Lower leg skin (tissue), 4 donors: ENCODE measurements around the gene HMGN1. TPM values are rescaled to one million over a fixed set of nuclear protein-coding genes. Genes with fewer than 3 reads are reported as not detected.

Experiments
- DNase-seq, 2 donors: peaks; one replicate each; pipeline ENCODE4 v3.0.0-alpha.2; 2019; ENCODE audit warnings: low spot score in 2 of 2
- H3K4me3 ChIP-seq: fragments of 200-600 bp; sonication (generic); 2 replicates; pipeline ENCODE4 v1.5.1; 2017; ENCODE audit warnings: mild to moderate bottlenecking, low read depth; ENCODE audit not compliant: poor library complexity, severe bottlenecking
- POLR2A ChIP-seq, 2 donors: fragments of 450-650 bp; IDR thresholded peaks; one replicate each; pipeline ENCODE4 v1.6.1; 2016 to 2017; ENCODE audit warnings: antibody characterized with exemption in 2 of 2, mild to moderate bottlenecking in 1 of 2, moderate library complexity in 1 of 2
- WGBS, 2 donors: methylation state at CpG; one replicate each; pipeline ENCODE4 v1.1.5; 2018; 5-methylcytosine and 5-hydroxymethylcytosine counted together
- intact Hi-C: fragments of 100-400 bp; cut with DNase I; formaldehyde crosslinking; loops from one replicate; pipeline ENCODE4 v1.15.0; 2023; ENCODE audit warnings: low total_unique reads
- total RNA-seq, 4 donors: library from RNA; depleted of rRNA; stranded (reverse); fragments of >200 nt; gene quantifications; one replicate each; pipeline ENCODE4 v1.1.0, GENCODE V29; 2016
- TF ChIP-seq, protein P1 (sequence below), 3 donors: fragments of 450-650 bp; IDR thresholded peaks; one replicate each; pipeline ENCODE4 v1.5.1; 2016; ENCODE audit warnings: antibody characterized with exemption in 3 of 3, mild to moderate bottlenecking in 3 of 3, moderate library complexity in 2 of 3

Gene HMGN1
- total RNA-seq, 4 donors from 2014 or later, result 103 to 126 (median 111) TPM

DNA sequence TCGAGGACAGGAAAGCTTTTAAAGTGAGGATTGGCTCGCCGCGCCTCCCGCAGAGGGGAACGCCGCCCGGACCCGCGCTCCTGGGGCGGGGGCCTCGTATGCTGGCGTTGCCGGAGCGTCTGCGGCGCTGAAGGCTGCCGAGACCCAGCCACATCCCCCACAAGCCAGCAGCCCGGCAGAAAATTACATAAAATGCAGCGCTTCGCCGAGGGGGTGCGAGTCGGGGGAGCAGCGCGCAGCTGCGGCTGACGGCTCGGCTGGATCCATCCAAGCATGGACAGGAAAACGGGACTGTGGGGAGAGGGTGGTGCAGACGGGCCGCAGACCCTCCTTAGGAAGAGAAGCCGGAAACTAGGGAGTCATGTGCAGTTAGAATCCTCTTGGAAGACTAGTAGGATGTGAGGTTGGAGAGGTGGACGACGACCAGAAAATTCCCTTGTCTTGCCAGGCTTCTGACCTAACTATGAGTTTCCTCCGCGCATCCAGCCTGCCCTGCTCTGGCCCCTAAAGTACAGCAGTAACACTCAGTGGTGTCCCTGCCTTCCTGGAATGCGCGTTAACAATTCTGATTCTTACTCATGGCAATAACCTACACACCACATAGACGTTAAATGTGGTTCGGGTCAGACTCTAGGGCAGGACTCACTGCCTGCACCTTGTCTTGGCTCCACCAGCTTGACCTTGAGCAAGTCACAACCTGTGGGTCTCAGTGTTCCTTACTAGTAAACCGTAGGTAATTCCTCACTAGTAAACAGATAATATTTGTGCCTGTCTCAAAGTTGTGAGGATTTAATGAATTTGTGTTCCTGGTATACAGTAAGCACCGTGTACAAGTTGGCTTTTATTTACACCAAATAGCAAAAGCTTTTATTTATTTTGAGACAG, 34.5 kb downstream of the HMGN1 start:
- intact Hi-C loops, result loop anchor here (5.0 kb wide), 1 partner anchor 73 kb away; no protein-coding TSS in a partner anchor
- peak; percentile 31 to 87 for DNase-seq
- TF ChIP-seq, protein P1, sequence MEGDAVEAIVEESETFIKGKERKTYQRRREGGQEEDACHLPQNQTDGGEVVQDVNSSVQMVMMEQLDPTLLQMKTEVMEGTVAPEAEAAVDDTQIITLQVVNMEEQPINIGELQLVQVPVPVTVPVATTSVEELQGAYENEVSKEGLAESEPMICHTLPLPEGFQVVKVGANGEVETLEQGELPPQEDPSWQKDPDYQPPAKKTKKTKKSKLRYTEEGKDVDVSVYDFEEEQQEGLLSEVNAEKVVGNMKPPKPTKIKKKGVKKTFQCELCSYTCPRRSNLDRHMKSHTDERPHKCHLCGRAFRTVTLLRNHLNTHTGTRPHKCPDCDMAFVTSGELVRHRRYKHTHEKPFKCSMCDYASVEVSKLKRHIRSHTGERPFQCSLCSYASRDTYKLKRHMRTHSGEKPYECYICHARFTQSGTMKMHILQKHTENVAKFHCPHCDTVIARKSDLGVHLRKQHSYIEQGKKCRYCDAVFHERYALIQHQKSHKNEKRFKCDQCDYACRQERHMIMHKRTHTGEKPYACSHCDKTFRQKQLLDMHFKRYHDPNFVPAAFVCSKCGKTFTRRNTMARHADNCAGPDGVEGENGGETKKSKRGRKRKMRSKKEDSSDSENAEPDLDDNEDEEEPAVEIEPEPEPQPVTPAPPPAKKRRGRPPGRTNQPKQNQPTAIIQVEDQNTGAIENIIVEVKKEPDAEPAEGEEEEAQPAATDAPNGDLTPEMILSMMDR (IDR thresholded peaks at IDR 0.05), result no peak
- TF ChIP-seq POLR2A (IDR thresholded peaks at IDR 0.05), result no peak
- WGBS, 2 donors, result 2 to 3% methylated on average over 34 to 43 of the region's 43 CpGs
- H3K4me3 ChIP-seq, result peak overlapping the region; percentile 87

DNA sequence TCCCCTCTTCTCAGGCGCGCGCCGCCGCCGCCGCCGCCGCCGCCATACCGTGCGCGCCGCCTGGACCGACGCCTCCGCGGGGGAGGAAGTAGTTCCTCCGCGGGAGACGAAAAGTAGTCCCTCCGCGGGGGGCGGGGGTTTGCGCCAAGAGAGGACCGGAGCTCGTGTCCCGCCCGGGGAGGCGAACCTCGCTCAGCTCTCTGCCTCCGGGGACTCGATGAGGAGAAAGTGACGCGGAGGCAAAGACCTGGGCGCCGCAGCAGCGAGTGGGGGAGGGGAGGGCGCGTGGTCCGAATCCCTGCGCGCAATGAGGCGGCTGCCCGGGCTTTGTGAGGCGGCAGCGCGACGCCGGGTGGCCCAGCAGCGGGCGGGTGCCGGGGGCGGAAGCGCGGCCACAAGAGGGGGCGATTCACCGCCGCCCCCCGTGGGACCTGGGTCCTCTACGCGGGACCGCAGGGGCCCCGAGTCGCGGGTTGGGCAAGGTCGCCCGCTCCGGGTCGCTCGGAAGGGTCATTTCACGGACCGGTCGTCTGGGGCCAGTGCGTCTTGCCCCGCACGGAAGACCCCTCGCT, 35.2 kb downstream of the HMGN1 start, which contains the start of gene BRWD1:
Gene BRWD1 (minus strand): TSS at position 62 of the 572 bp plus-strand sequence. CDS start 141 bp downstream, outside the sequence.
- TF ChIP-seq, protein P1 (IDR thresholded peaks at IDR 0.05), result peak in 1 of 3 donors; percentile 68
- no peak for TF ChIP-seq POLR2A (IDR thresholded peaks at IDR 0.05)
- DNase-seq, result peak; percentile 66 to 96
- 0 to 1% methylated on average over 20 to 66 of the region's 78 CpGs for WGBS, 2 donors
- peak within 1 kb of the TSS; percentile 87 for H3K4me3 ChIP-seq
- intact Hi-C loops, result loop anchor here (5.0 kb wide), 1 partner anchor 74 kb away; no protein-coding TSS in a partner anchor

DNA sequence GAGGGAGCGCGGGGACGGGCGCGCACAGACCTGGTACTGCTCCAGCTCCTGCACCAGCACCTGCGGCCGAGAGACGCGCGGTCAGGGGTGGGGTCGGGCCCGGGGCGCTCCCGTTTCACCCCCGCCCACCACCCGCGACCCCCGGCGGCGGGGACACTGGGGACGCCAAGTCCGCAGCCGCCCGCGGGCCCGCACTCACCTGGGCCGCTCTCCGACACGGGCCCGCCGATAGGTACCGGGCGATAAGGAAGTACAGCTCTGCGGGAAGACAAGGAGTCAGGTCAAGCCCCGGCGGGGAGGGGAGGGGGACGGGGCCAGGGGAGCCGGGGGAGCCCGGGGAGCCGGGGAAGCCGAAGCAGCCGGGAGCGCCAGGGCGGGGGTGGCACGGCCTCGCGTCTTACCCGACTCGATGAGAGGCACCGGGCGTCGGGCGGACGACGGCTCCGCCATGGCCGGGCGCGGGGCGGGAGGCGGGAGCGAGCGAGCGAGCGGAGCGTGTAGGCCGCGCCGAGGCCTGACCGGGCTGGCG, 35.8 kb downstream of the HMGN1 start:
- peak overlapping the region; percentile 87 for H3K4me3 ChIP-seq
- intact Hi-C loops, result loop anchor here (5.0 kb wide), 1 partner anchor 74 kb away; no protein-coding TSS in a partner anchor
- TF ChIP-seq, protein P1 (IDR thresholded peaks at IDR 0.05), result no peak
- TF ChIP-seq POLR2A (IDR thresholded peaks at IDR 0.05), result no peak
- 0% methylated on average over 3 to 15 of the region's 71 CpGs for WGBS, 2 donors
- peak; percentile 28 to 89 for DNase-seq

DNA sequence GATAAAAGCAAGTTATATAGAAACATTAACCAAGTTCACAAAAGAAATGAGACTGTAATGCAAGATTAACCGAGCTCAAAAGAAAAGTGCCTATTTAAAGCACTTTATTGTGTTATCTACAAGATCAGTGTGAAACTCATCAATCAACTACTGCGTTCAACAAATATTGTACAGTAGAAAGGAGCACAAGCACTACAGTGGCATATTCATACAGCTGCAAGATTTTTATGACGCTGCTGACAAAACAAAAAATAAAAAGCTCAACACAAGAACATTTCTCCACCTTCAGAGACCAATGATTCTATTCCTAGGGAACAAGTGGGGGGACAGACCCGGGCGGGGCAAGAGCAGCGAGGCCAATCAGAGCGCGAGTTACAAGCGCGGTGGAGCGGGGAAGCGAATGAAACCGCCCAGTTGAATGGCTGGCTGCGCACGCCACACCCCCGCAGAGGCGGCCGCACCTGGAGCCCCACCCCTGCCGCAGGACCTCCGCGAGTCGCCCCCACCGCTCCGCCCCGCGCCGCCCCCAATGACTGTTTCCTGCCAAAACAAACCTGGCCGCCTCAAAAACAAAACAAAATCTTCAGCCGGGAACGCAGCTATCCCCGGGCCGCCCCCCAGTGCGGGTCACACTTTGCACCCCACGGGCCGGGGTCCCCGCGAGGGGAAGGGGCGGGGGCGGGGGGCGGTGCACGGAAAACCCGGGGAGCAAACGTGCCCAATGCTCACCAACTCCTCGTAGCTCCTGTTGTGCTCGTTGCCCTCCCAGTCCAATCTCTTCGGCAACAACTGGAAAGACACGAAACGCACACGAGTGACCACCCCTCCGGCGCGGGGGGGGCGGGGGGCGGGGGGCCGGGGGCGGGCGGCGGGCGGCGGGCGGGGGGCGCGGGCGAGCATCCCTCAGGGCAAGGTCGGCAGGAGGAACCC, 36.5 kb downstream of the HMGN1 start:
- intact Hi-C loops, result loop anchor here (5.0 kb wide), 1 partner anchor 75 kb away; no protein-coding TSS in a partner anchor
- TF ChIP-seq POLR2A (IDR thresholded peaks at IDR 0.05), result no peak
- TF ChIP-seq, protein P1 (IDR thresholded peaks at IDR 0.05), result no peak
- WGBS, 2 donors, result 1 to 2% methylated on average over 36 to 47 of the region's 65 CpGs
- peak; percentile 91 to 99 for DNase-seq
- H3K4me3 ChIP-seq, result peak overlapping the region; percentile 87

DNA sequence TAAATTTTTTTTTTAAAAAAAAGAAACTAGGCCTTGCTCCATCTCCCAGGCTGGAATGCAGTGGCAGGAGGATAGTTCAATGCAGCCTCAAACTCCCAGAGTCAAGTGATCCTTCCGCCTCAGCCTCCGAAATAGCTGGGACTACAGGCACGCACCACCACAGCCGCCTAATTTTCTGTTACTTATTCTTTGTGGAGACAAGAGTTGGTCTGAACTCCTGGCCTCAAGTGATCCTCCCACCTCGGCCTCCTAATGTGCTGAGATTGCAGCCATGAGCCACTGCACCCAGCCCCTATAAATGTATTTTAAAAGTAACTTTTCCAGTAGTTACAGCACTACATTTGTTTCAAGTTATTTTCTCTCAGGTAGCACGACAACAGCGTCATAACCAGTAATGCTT, 37.7 kb downstream of the HMGN1 start:
- no peak overlapping the region for H3K4me3 ChIP-seq
- TF ChIP-seq, protein P1 (IDR thresholded peaks at IDR 0.05), result no peak
- TF ChIP-seq POLR2A (IDR thresholded peaks at IDR 0.05), result no peak
- no peak for DNase-seq
- intact Hi-C loops, result loop anchor here (5.0 kb wide), 1 partner anchor 76 kb away; no protein-coding TSS in a partner anchor
- WGBS, 2 donors, result 91 to 92% methylated on average over 7 of the region's 7 CpGs
